NB4 (cell line): ENCODE data around the gene TRMT11.
"Not testable (repeated sequence)": the region's sequence is repeated elsewhere in the genome, so short reads cannot be mapped to it uniquely, and the experiment has no call there.

ENCODE experiments used
- DNase-seq: peaks from one replicate; pipeline ENCODE4 v3.0.0; 2010; ENCODE audit warnings: low read depth
- H3K4me3 ChIP-seq: one replicate; pipeline ENCODE4 v1.5.1; 2011; ENCODE audit warnings: mild to moderate bottlenecking, low read depth, low read length, moderate library complexity
- MYC ChIP-seq: IDR thresholded peaks from 2 replicates; pipeline ENCODE4 v1.6.1; 2011; ENCODE audit warnings: low read depth, low read length
- POLR2A ChIP-seq: IDR thresholded peaks from 2 replicates; pipeline ENCODE4 v1.6.1; 2011; ENCODE audit warnings: mild to moderate bottlenecking; ENCODE audit not compliant: insufficient read length; ENCODE audit errors: extremely low read depth
- TF ChIP-seq, protein P1 (sequence below): IDR thresholded peaks from one replicate; pipeline ENCODE4 v1.5.1; 2012; ENCODE audit warnings: low read depth, low read length
- TF ChIP-seq, protein P2 (sequence below): IDR thresholded peaks from 2 replicates; pipeline ENCODE4 v1.6.1; 2011; ENCODE audit warnings: low read depth, low read length

Gene TRMT11

DNA sequence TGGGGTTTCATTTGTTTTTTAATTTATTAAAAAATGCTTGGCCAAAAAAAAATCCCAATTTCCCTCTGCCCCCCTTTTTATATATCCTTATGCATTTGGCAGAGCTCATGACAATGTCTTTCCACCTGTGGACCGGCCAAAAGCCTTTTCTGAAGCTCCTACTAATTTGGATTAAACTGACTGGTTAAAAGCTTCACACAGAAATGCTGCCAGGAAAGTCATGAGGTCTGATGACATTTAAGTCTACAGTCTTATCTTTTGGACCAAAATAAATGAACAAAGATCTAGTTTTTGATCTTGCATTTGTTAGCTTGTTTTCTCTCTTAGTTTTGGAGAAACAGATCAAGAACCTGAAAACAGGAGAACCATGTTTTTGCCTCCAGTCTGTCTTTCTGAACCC lies 66.1 kb downstream of the TRMT11 start:
- no peak for DNase-seq
- no peak overlapping the region for H3K4me3 ChIP-seq
- TF ChIP-seq, protein P1, sequence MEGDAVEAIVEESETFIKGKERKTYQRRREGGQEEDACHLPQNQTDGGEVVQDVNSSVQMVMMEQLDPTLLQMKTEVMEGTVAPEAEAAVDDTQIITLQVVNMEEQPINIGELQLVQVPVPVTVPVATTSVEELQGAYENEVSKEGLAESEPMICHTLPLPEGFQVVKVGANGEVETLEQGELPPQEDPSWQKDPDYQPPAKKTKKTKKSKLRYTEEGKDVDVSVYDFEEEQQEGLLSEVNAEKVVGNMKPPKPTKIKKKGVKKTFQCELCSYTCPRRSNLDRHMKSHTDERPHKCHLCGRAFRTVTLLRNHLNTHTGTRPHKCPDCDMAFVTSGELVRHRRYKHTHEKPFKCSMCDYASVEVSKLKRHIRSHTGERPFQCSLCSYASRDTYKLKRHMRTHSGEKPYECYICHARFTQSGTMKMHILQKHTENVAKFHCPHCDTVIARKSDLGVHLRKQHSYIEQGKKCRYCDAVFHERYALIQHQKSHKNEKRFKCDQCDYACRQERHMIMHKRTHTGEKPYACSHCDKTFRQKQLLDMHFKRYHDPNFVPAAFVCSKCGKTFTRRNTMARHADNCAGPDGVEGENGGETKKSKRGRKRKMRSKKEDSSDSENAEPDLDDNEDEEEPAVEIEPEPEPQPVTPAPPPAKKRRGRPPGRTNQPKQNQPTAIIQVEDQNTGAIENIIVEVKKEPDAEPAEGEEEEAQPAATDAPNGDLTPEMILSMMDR: no peak
- TF ChIP-seq, protein P2, sequence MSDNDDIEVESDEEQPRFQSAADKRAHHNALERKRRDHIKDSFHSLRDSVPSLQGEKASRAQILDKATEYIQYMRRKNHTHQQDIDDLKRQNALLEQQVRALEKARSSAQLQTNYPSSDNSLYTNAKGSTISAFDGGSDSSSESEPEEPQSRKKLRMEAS: no peak
- TF ChIP-seq MYC: no peak

DNA sequence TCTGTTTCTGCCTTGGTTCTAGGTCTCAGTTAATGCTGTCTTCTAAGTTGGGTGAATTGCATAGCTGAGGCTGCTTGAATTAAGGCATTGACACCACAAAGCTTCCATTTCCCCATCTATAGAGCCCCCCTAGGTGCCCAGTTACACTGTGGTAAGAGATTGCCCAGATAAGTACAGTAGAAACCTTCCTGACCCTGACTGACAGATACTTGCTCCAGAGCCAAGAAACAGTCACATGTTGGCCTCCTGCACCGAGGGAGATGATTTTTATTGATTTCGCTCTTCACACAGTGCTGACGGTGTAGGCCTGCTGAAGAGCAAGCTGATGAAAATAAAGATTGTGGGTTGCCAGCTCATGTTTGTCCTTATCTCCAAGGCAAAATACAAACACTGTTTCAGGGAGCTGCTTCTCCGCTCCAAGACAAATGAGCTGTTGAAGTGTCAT lies 67.9 kb downstream of the TRMT11 start:
- H3K4me3 ChIP-seq: no peak overlapping the region
- TF ChIP-seq MYC: peak; percentile 29; the same call in 1 of the 2 replicates
- TF ChIP-seq, protein P1: no peak
- TF ChIP-seq, protein P2: peak; percentile 64
- DNase-seq: peak; percentile 49

DNA sequence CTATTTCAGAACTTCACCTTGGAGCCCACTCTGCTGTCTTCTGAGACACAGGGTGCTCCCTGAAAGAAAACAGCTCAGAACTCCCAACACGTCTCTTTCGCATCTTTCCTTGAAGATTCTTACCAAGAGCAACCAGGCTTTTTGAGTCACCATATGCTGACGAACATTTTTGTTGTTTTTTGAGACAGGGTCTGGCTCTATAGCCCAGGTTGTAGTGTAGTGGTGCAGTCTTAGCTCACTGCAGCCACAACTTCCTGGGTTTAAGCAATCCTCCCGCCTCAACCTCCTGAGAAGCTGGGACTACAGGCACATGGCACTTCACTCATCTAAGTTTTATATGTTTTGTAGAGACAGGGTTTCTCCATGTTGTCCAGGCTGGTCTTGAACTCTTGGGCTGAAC lies 68.5 kb downstream of the TRMT11 start:
- TF ChIP-seq, protein P2: no peak; the same call in 1 of the 2 replicates
- TF ChIP-seq MYC: 0 out of 2 replicates have a peak, but pooled peaks have one; percentile 18
- H3K4me3 ChIP-seq: no peak overlapping the region
- DNase-seq: peak; percentile 56

DNA sequence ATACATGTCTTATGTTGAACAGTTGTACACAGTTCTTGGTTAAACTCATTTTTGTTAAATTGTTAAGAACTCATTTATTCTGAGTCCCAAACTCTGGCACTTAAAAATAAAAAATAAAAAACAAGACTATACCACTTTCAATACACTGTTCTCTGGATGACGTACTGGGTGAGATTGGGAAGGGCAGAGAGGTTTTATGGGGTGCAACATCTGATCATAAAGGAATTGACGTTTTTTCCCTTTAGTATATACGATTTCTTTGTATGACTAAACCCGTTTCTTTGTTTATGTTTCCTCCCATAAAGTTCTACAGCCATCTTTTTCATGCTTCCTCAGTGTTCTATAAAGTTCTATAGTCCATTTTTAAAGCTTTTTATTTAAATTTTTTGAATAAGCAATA lies 69.1 kb downstream of the TRMT11 start:
- no peak overlapping the region for H3K4me3 ChIP-seq
- TF ChIP-seq, protein P2: no peak
- no peak for TF ChIP-seq MYC
- no peak for TF ChIP-seq POLR2A
- TF ChIP-seq, protein P1: no peak
- DNase-seq: no peak

DNA sequence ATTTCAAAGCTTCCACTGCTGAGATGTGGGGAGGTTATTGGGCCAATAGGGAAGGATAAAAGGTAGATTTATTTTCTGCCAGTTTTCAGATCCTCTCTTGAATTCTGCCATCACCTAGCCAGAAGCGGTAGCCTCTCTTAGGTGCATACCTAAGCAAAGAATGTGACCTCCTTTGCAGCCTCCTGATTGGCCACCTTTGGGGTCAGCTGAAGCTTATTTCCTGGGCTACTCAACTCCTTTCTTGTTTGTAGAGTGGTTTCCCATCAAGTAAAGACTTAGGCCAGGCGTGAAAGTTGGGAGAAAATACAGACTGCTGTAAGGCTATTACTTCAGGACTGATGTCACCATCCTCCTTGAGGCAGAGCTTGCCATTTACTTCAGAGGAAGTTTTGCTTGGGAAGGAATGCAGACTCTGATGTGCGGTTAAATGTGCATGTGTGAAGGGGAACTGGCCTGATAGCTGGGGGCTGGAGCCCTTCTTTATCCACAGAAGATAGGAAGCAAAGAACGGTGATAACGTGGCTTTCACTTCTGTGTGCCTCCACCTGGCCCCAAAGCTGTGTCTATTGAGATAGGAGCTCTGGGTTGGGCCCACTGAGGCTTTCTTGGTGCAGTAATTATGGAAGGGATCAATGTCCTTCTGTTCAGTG lies 70.1 kb downstream of the TRMT11 start:
- TF ChIP-seq MYC (no peak), POLR2A (no peak)
- TF ChIP-seq, protein P2: no peak
- TF ChIP-seq, protein P1: no peak
- DNase-seq: no peak
- H3K4me3 ChIP-seq: no peak overlapping the region

DNA sequence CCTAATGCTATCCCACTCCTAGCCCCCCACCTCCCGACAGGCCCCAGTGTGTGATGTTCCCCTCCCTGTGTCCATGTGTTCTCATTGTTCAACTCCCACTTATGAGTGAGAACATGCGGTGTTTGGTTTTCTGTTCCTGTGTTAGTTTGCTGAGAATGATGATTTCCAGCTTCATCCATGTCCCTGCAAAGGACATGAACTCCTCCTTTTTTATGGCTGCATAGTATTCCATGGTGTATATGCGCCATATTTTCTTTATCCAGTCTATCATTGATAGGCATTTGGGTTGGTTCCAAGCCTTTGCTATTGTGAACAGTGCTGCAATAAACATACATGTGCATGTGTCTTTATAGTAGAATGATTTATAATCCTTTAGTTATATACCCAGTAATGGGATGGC lies 71.7 kb downstream of the TRMT11 start:
- H3K4me3 ChIP-seq, DNase-seq: not testable (repeated sequence)

DNA sequence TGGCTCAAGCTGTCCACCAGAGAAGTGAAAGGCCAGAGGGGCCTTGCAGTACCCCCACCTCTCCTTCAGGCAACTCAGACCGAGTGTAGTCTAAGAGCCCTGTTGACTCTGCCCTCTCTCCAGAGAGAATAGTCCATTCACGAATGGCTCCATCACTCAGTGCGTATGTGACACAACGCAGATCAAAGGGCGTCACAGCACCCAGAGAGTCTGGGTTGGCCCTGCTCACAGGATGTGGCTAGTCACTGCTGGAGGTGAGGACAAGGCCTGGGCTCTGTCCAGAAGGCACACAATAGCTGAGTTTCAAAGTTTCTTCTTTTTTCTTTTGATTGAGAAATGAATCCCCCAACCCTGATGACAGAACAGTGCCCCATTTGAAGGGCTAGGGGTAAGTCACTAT lies 74.1 kb downstream of the TRMT11 start:
- TF ChIP-seq, protein P1: no peak
- TF ChIP-seq MYC (no peak), POLR2A (no peak)
- TF ChIP-seq, protein P2: no peak
- DNase-seq: no peak
- no peak overlapping the region for H3K4me3 ChIP-seq
